Suprapubic skin (tissue), 4 donors: ENCODE measurements around the gene PSAP. TPM values are rescaled to one million over a fixed set of nuclear protein-coding genes. Genes with fewer than 3 reads are reported as not detected.
"Not testable (repeated sequence)": the region's sequence is repeated elsewhere in the genome, so short reads cannot be mapped to it uniquely, and the experiment has no call there.

Experiments used
- DNase-seq, 2 donors: peaks; one replicate each; pipeline ENCODE4 v3.0.0-alpha.2; 2019; ENCODE audit warnings: low spot score in 2 of 2
- H3K27ac ChIP-seq: fragments of 200-600 bp; sonication (generic); one replicate; pipeline ENCODE4 v1.5.1; 2019
- H3K27me3 ChIP-seq: fragments of 200-600 bp; sonication (generic); one replicate; pipeline ENCODE4 v1.5.1; 2019
- H3K36me3 ChIP-seq: fragments of 200-600 bp; sonication (generic); one replicate; pipeline ENCODE4 v1.5.1; 2019
- H3K4me1 ChIP-seq: fragments of 200-600 bp; sonication (generic); one replicate; pipeline ENCODE4 v1.5.1; 2019
- H3K4me3 ChIP-seq: fragments of 200-600 bp; sonication (generic); one replicate; pipeline ENCODE4 v1.5.1; 2019; ENCODE audit warnings: mild to moderate bottlenecking
- H3K9me3 ChIP-seq: fragments of 200-600 bp; sonication (generic); one replicate; pipeline ENCODE4 v1.5.1; 2019
- EP300 ChIP-seq: sonication (generic); formaldehyde crosslinking; IDR thresholded peaks from one replicate; pipeline ENCODE4 v1.6.1; 2017; ENCODE audit warnings: antibody characterized with exemption
- POLR2A ChIP-seq, 2 donors: fragments of 450-650 bp; IDR thresholded peaks; one replicate each; pipeline ENCODE4 v1.6.1; 2017; ENCODE audit warnings: antibody characterized with exemption in 2 of 2, mild to moderate bottlenecking in 2 of 2, moderate library complexity in 2 of 2
- POLR2AphosphoS5 ChIP-seq, 3 donors: sonication (generic); formaldehyde crosslinking; IDR thresholded peaks; one replicate each; pipeline ENCODE4 v1.6.1; 2017; ENCODE audit warnings: antibody characterized with exemption in 3 of 3
- WGBS: methylation state at CpG from one replicate; pipeline ENCODE4 v1.1.5; 2018; 5-methylcytosine and 5-hydroxymethylcytosine counted together
- total RNA-seq, 4 donors: library from RNA; depleted of rRNA; stranded (reverse); fragments of >200 nt; gene quantifications; one replicate each; pipeline ENCODE4 v1.1.0, GENCODE V29; 2016
- TF ChIP-seq, protein P1 (sequence below), 2 donors: fragments of 200-600 bp in 1 of 2; fragments of 450-650 bp in 1 of 2; sonication (generic) in 1 of 2; IDR thresholded peaks; one replicate each; pipeline ENCODE4 v1.5.1; 2016 to 2019; ENCODE audit warnings: antibody characterized with exemption in 2 of 2, mild to moderate bottlenecking in 1 of 2, moderate library complexity in 1 of 2

Gene PSAP
- total RNA-seq, 4 donors from 2014 or later, result 391 to 548 (median 468) TPM

DNA sequence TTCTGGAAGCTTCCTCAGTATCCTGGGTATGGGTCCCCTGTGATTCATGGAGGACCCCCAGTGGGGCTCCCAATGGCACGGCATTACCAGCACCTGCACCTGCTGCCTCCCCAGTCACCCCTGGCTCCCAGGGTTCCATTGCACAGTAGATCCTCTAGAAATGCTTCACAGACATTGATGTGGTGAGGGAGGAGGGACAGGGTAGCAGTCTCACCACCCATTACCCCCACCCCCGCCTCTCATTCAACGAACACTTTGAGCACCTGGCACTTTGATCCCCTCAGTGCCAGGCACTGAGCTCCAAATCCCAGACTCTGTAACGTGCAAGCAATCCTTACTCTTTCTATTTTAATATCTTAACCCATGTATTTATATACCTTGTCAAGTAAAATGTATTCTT lies 26.8 kb upstream of the PSAP start:
- Histone ChIP-seq H3K4me1 (peaks cover 4% of the 10 kb centered on the region), H3K36me3 (no peaks in the 10 kb centered on the region), H3K27ac (no peak overlapping the region), H3K9me3 (no peaks in the 10 kb centered on the region), H3K27me3 (no peaks in the 10 kb centered on the region), H3K4me3 (no peak overlapping the region)
- WGBS, result 89% methylated on average over 4 of the region's 4 CpGs
- TF ChIP-seq POLR2AphosphoS5 (IDR thresholded peaks at IDR 0.05), result no peak
- TF ChIP-seq POLR2A (IDR thresholded peaks at IDR 0.05), result no peak
- TF ChIP-seq, protein P1, sequence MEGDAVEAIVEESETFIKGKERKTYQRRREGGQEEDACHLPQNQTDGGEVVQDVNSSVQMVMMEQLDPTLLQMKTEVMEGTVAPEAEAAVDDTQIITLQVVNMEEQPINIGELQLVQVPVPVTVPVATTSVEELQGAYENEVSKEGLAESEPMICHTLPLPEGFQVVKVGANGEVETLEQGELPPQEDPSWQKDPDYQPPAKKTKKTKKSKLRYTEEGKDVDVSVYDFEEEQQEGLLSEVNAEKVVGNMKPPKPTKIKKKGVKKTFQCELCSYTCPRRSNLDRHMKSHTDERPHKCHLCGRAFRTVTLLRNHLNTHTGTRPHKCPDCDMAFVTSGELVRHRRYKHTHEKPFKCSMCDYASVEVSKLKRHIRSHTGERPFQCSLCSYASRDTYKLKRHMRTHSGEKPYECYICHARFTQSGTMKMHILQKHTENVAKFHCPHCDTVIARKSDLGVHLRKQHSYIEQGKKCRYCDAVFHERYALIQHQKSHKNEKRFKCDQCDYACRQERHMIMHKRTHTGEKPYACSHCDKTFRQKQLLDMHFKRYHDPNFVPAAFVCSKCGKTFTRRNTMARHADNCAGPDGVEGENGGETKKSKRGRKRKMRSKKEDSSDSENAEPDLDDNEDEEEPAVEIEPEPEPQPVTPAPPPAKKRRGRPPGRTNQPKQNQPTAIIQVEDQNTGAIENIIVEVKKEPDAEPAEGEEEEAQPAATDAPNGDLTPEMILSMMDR (IDR thresholded peaks at IDR 0.05), result no peak
- TF ChIP-seq EP300, result no peak
- no peak for DNase-seq

DNA sequence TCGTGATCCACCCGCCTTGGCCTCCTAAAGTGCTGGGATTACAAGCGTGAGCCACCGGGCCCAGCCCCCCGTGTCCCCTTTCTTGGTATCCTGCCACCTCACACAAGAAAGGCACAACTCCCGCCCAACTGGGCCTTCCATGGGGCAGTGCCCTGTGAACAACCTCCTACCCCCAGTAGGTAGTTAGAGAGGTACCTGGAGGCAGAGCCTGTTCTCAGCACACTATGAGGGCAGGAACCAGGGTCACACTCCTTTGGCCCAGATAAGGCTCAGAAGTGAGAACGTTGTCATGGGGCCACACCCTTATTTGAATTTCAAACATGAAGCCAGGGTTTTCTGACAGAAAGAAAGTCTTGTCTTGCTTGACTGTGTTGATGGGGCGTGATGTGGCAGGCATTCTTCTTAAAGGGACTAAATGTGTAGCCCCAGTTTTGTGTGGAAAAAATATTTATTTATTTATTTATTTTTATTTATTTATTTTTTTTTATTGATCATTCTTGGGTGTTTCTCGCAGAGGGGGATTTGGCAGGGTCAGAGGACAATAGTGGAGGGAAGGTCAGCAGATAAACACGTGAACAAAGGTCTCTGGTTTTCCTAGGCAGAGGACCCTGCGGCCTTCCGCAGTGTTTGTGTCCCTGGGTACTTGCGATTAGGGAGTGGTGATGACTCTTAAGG lies 23.8 kb upstream of the PSAP start:
- H3K4me3 ChIP-seq, H3K9me3 ChIP-seq, DNase-seq, H3K27ac ChIP-seq, H3K27me3 ChIP-seq, H3K36me3 ChIP-seq: not testable (repeated sequence)
- peaks cover 14% of the 10 kb centered on the region for H3K4me1 ChIP-seq
- WGBS, result 80% methylated on average over 13 of the region's 13 CpGs

DNA sequence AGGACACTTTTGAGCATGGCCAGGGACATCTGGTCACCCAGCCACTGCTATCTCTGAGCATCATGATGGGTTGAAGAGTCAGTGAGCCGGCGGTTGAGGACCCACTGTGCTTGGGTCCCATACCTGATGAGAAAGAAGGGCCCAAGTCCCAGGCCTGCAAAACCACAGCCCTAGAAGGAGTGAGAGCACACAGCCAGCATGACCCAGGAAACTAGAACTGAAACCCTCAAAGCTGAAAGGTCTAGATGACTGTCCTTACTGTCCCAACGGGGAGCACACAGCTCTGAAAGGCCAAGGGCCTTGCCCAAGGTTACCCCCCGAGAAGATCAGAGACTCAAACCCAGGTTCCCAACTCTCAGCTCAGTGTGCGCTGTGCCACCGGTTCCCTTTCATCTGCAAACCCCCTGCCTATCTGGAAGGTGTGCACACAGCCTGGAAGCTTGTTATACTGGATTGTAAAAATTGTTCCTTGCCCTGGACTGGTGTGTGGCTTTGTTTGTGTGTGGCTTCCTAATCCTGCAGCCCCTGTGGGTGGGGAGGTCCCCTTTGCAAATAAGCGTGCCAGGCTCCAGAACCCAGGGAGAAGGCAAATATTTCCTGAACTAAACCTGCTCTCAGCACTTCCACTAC lies 22.6 kb upstream of the PSAP start:
- TF ChIP-seq, protein P1 (IDR thresholded peaks at IDR 0.05), result no peak
- TF ChIP-seq EP300 (no peak), POLR2A (IDR thresholded peaks at IDR 0.05) (no peak), POLR2AphosphoS5 (IDR thresholded peaks at IDR 0.05) (no peak)
- Histone ChIP-seq H3K27ac (no peak overlapping the region), H3K4me1 (peaks cover 14% of the 10 kb centered on the region), H3K36me3 (no peaks in the 10 kb centered on the region), H3K9me3 (no peaks in the 10 kb centered on the region), H3K4me3 (no peak overlapping the region), H3K27me3 (no peaks in the 10 kb centered on the region)
- no peak for DNase-seq
- WGBS, result 20% methylated on average over 1 of the region's 7 CpGs

DNA sequence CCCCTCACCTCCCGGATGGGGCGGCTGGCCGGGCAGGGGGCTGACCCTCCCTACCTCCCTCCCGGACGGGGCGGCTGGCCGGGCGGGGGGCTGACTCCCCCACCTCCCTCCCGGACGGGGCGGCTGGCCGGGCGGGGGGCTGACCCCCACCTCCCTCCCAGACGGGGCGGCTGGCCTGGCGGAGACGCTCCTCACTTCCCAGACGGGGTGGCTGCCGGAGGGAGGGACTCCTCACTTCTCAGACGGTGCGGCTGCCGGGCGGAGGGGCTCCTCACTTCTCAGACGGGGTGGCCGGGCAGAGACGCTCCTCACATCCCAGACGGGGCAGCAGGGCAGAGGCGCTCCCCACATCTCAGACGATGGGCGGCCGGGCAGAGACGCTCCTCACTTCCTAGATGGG lies 18.6 kb upstream of the PSAP start:
- H3K9me3 ChIP-seq, DNase-seq, H3K27ac ChIP-seq, H3K4me3 ChIP-seq, H3K27me3 ChIP-seq, H3K36me3 ChIP-seq: not testable (repeated sequence)
- 90% methylated on average over 2 of the region's 32 CpGs for WGBS
- H3K4me1 ChIP-seq, result peaks cover 22% of the 10 kb centered on the region

DNA sequence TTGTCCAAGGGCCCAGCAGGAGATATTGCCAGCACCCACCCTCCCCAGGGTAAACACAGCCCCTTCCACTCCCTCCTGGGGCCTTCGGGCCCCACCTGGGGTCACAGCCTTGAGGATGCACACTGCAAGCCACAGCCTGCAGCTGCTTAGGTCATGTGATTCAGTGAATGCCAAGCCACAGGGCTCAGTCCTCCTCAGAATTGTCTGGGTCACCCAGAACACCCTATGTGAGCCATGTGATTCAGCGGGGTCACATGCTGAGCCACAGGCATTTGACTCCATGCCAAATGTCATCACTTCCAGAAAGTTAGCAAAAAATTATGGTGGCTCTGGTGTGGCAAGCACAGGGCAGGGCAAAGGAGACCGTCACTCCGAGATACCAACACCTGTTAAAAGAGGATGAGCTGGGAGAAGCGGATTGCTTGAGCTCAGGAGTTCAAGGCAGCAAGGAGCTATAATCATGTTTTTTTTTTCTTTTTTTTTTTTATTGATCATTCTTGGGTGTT lies 17.2 kb upstream of the PSAP start:
- Histone ChIP-seq H3K4me1 (peaks cover 21% of the 10 kb centered on the region), H3K36me3 (no peaks in the 10 kb centered on the region), H3K27me3 (no peaks in the 10 kb centered on the region), H3K4me3 (no peak overlapping the region), H3K9me3 (no peaks in the 10 kb centered on the region), H3K27ac (peak overlapping the region; percentile 29)
- WGBS, result 54% methylated on average over 5 of the region's 5 CpGs
- DNase-seq, result peak in 1 of 2 donors; percentile 79
- TF ChIP-seq, protein P1 (IDR thresholded peaks at IDR 0.05), result no peak
- TF ChIP-seq POLR2AphosphoS5 (IDR thresholded peaks at IDR 0.05), result peak in 2 of 3 donors; percentile 16 to 46

DNA sequence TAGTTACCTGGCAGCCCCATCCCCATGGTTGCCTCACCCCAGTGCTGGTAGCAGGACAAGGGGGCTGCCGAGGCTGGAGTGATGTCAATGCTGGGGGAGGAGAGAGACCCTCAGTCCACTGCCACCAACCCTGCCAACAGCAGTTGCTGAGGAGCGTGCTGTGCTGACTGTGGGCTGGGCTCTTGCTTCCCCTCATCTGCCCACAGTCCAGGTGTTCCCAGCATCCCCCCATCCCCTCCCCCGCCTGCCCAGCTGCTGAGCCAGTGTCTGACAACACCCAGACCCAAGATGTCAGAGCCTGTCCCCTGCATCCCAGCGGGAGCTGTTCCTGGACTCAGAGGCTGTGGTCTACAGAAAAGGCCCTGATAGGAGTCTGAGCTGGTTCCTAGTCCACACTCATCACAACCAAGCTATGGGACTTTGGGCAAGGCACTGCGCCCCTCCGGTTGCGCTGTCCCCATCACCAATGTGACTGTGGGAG lies 14.6 kb upstream of the PSAP start:
- Histone ChIP-seq H3K9me3 (no peaks in the 10 kb centered on the region), H3K4me3 (no peak overlapping the region), H3K4me1 (peaks cover 24% of the 10 kb centered on the region), H3K27me3 (no peaks in the 10 kb centered on the region), H3K27ac (no peak overlapping the region), H3K36me3 (no peaks in the 10 kb centered on the region)
- WGBS, result 93% methylated on average over 2 of the region's 7 CpGs
- no peak for TF ChIP-seq POLR2A (IDR thresholded peaks at IDR 0.05)
- TF ChIP-seq POLR2AphosphoS5 (IDR thresholded peaks at IDR 0.05), result no peak
- TF ChIP-seq EP300, result no peak
- TF ChIP-seq, protein P1 (IDR thresholded peaks at IDR 0.05), result no peak
- DNase-seq, result peak in 1 of 2 donors; percentile 65
